Fibroblast of mammary gland (primary cell): ENCODE data around the gene SOAT2.
A peak's percentile ranks its signal among the peaks of the same experiment; 100 is the strongest.
"Not testable (repeated sequence)": the region's sequence is repeated elsewhere in the genome, so short reads cannot be mapped to it uniquely, and the experiment has no call there.

Source experiments
- DNase-seq: peaks from one replicate; pipeline ENCODE4 v3.0.0-alpha.2; 2010; ENCODE audit warnings: low read depth
- H3K4me3 ChIP-seq: 2 replicates; pipeline ENCODE4 v1.5.1; 2011; ENCODE audit warnings: low read depth, mild to moderate bottlenecking, low read length, moderate library complexity; ENCODE audit not compliant: control insufficient read depth
- TF ChIP-seq, protein P1 (sequence below): conservative IDR thresholded peaks from 2 replicates; pipeline ENCODE4 v1.5.1; 2011; ENCODE audit warnings: low read depth, low read length, inconsistent platforms; ENCODE audit not compliant: control insufficient read depth, insufficient read depth

SOAT2 gene

DNA sequence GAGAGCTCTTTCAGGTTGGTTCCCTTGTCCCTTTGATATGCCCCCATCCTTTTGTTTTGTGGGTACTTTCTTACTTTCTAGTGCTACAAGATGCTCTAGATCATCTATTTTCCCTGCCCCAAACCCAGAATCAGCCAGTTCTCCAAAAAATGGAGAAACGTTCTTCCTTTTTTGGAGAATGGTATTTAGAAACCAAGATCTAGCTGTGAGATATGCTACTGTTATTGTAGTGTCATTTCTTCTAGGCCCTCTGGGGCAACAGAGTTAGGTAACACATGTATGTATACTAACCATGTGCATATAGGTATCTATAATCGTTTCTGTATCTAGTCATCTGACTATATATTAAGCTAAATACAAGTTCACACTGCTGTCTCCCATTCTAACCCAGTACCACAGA lies 12.7 kb upstream of the SOAT2 start:
- no peak overlapping the region for H3K4me3 ChIP-seq
- TF ChIP-seq, protein P1, sequence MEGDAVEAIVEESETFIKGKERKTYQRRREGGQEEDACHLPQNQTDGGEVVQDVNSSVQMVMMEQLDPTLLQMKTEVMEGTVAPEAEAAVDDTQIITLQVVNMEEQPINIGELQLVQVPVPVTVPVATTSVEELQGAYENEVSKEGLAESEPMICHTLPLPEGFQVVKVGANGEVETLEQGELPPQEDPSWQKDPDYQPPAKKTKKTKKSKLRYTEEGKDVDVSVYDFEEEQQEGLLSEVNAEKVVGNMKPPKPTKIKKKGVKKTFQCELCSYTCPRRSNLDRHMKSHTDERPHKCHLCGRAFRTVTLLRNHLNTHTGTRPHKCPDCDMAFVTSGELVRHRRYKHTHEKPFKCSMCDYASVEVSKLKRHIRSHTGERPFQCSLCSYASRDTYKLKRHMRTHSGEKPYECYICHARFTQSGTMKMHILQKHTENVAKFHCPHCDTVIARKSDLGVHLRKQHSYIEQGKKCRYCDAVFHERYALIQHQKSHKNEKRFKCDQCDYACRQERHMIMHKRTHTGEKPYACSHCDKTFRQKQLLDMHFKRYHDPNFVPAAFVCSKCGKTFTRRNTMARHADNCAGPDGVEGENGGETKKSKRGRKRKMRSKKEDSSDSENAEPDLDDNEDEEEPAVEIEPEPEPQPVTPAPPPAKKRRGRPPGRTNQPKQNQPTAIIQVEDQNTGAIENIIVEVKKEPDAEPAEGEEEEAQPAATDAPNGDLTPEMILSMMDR: no peak
- DNase-seq: no peak

DNA sequence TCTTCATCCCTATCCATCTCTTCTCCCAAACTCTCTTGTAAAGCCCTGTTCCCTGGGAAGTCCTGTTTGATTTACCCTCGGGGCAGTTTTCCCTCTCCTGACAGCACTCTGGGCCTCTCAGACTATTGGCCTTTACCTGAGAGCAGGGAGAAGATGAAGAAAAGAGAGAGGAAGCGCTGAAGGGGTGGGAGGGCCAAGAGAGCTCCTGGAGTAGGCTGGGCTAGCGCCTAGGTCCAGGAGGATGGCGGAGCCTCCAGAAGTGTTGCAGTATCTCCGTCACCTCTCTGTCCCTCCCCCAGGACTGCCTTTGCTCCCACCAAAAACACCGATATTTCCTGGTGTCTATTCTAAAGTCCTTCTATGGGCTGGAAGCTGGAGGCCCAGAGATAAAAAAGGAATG lies 11.5 kb upstream of the SOAT2 start:
- H3K4me3 ChIP-seq: no peak overlapping the region
- TF ChIP-seq, protein P1: no peak
- DNase-seq: no peak

DNA sequence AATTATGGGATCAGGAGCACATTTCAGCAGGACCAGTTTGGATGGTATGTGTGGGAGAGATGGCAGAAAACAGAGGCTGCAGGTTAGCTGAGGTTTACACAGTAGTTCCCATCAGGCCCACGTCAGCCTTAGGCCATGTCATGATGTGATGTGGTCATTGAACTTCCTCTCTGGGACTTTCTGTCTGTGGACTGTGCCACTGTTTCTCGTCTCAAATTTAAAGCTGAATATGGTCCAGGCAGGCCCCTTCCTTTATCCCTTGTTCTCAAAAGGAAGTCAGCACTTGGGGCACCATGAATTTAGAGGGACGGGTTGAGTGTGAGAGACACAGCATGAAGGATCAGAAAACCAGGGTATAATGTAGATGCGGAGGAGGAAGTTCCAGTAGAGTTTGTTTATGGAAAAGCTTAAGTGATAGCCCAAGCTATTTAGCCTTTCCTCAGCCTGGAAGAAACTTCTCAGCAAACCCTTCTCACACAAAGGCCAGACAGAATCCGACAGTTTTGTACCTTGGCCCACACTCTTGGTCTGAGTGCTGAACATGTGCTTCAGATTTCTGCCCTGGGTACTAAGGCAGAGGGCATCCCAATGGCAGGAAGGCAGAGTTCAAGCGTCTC lies 9.4 kb upstream of the SOAT2 start:
- TF ChIP-seq, protein P1: no peak
- no peak overlapping the region for H3K4me3 ChIP-seq
- DNase-seq: no peak

DNA sequence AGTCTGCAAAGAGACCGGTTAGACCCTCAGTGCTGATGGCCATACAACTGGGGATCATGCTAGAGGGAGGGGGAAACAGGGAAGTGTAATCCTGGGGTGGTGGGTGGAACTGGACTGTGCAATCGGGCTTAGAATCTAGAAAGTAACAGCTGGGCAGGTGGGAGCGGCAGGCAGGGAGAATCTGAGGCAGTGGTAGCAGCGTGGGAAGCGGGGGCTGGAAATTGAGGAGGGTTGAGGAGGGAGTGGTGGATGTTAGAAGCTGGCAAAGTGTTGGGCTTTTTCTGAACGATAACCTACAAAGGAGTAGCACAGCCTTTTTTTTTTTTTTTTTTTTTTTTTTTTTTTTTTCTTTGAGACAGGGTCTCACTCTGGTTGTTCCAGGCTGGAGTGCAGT lies 8.9 kb upstream of the SOAT2 start:
- TF ChIP-seq, protein P1: no peak
- H3K4me3 ChIP-seq: no peak overlapping the region
- no peak for DNase-seq

DNA sequence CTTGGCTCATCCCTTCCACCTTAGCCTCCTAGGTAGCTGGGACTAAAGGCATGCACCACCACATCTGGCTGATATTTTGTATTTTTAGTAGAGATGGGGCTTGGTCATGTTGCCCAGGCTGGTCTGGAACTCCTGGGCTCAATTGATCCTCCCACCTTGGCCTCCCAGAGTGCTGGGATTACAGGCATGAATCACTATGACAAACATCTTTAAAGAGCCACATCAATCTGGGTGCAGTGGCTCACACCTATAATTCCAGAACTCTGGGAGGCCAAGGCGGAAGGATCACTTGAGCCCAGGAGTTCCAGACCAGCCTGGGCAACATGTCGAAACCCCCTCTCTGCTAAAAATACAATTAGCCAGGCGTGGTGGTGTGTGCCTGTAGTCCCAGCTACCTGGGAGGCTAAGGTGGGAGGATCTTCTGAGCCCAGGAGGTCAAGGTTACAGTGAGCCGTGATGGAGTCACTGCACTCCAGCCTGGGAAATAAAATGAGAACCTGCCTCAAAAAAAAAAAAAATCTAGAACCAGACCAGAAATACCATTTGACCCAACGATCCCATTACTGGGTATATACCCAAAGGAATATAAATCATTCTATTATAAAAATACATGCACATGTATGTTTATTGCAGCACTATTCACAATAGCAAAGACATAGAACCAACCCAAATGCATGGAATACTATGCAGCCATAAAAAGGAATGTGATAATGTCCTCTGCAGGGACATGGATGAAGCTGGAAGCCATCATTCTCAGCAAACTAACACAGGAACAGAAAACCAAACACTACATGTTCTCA lies 8.3 kb upstream of the SOAT2 start:
- H3K4me3 ChIP-seq, DNase-seq: not testable (repeated sequence)

DNA sequence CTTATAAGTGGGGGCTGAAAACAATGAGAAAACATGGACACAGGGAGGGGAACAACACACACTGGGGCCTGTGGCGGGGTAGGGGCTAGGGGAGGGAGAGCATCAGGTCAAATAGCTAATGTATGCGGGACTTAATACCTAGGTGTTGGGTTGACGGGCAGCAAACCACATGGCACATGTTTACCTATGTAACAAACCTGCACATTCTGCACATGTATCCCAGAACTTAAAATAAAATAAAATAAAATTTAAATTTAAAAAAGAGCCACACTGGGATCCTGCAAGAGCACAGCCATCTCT lies 7.7 kb upstream of the SOAT2 start:
- not testable (repeated sequence) for H3K4me3 ChIP-seq, DNase-seq

DNA sequence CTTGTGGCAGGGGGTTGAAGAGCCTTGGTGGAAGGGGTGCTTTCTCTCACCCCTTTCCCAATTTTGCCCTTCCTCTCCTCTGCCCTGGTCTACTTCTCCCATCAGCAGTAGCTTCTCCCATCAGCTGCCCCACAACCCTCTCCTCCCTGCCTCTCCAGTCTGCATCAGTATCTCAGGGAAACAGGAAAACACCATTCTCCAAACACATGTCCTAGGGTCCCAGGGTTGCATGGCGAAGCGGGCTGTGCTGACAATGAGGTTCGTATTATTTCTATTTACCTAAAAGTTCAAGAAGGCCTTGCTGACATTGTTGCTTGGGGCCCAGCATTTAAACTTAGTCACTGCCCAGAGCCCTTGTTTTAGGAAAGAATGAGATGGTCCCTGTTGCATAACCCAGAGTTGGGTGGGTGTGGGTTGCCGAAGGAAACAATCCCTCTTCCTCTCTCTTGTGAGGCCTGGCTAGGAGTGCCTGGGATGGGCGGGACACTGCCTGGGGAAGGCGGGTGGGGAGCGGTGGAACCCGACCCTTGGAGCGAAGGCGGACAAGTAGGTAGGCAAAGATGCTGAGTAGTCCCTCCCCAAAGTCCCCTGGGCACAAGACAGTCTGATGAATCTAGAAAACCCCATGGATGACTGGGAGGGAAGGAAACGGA lies 7.1 kb upstream of the SOAT2 start:
- peak overlapping the region; percentile 63 for H3K4me3 ChIP-seq
- peak; percentile 95 for DNase-seq
- TF ChIP-seq, protein P1: no peak
